Stimulated activated CD4-positive, alpha-beta T cell treated with anti-CD3 and anti-CD28 coated beads, Interleukin-1b, Interleukin-23, amount 100 ng/mL, for 4 hours (primary cell): ENCODE measurements around the gene PPM1E.

ENCODE experiments used
- DNase-seq, 2 donors: peaks; one replicate each; pipeline ENCODE4 v3.0.0-alpha.2; 2020; ENCODE audit warnings: low read depth in 2 of 2

Gene PPM1E

GRCh38 chr17:58996968-58997367 is 241.3 kb downstream of the PPM1E start:
- DNase-seq = no peak

- no peak for DNase-seq
These were observed 242.3 kb downstream of the PPM1E start for GRCh38 chr17:58997756-58998553.

DNA sequence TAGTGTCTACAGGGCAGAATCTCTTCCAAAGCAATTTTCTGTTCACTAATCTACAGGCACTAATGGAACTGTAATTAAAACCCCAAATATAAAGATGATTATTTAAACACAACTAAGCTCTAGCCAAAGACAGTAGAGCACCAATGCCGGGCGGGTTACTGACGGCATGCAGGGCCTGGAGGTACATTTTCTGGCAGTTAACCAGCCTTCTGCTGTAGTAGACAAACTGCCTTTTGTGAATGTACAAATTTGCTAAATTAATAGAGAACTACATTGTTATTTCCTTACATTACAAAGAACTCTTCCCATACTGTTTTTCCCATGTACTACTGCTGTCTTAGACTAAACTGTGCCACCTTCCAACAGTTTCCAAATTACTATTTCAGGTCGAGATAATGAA is 243.2 kb downstream of the PPM1E start:
- no peak for DNase-seq

DNA sequence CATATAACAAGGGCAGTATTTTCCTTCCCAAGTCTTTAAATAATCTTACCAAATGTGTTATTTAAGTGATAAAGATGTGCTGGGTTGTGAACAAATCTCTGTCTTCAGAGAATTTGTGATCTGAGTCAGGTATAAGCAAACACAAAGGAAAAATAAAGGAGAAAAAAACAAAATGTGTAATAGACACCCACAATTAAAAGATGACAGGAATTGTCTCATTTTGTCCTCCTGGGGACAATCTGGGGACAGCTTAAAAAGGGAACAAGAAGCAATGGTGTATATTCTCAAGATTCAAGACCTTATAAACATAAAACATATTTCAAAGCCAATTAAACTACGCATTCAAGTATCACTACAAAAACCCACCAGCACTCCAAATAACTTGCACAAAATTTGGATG is 243.8 kb downstream of the PPM1E start:
- DNase-seq = no peak

- no peak for DNase-seq
These were observed 244.4 kb downstream of the PPM1E start for GRCh38 chr17:59000022-59000421.

DNA sequence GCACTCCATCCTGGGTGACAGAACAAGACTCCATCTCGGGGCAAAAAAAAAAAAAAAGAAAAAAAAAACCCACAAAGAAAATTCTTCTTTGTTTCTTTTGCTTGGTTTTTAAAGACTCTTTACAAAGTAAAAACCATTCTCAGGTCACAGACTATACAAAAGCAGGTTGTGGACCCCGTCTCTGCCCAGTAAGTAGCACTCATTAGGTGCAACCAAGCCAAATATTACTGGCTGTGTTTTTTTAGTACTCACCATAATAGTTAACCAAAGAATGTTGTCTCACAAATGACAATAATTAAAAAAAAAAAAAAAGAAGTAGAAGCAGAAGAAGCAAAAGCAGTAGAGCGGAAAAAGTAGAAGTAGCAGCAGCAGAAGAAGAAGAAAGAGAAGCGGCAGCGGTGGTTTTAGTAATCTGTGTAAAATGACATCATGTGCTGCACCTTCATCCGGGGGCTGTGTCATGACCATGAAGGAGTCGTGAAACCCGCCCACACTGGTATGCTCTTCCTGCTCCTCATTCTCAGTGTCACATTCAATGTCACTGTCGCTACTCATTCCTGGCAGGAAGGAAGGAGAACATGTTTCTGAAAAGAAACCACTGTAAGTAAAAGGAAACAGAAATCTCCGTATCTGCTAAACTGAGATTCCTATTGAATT is 245.6 kb downstream of the PPM1E start:
- peak; percentile 47 to 60 for DNase-seq

DNA sequence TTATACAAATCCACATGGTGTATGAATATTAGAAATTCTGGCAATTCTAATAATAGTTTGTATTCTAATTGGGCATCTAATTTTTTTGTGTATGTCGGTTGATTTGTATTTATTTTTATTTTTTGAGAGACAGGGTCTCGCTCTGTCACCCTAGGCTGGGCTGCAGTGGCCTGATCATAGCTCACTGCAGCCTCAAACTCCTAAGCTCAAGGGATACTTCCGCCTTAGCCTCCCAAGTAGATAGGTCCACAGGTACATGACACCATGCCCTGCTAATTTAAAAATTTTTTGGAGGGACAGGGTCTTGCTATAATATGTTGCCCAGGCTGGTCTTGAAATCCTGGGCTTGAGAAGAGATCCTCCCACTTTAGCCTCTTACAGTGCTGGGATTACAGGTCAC is 246.5 kb downstream of the PPM1E start:
- DNase-seq = no peak

DNA sequence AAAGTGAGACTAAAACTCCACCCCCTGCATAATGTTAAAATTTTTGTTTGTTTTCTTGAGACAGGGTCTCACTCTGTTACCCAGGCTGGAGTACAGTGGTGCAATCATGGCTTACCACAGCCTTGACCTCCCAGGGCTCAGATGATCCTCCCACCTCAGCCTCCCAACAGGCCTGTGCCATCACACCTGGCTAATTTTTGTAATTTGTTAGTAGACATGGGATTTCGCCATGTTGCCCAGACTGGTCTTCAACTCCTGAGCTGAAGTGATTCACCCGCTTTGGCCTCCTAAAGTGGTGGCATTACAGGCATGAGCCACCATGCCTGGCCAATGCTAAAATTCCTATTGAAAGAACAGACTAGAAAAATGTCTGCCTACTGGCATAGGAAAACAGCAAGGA is 247.2 kb downstream of the PPM1E start:
- no peak for DNase-seq

GRCh38 chr17:59003860-59004259 is 248.2 kb downstream of the PPM1E start:
- DNase-seq = no peak

- peak; percentile 47 to 68 for DNase-seq
These were observed 248.9 kb downstream of the PPM1E start for GRCh38 chr17:59004338-59005111.

- no peak for DNase-seq
These were observed 252.3 kb downstream of the PPM1E start for GRCh38 chr17:59007995-59008394.

GRCh38 chr17:59008737-59009136 is 253.1 kb downstream of the PPM1E start:
- no peak for DNase-seq

DNA sequence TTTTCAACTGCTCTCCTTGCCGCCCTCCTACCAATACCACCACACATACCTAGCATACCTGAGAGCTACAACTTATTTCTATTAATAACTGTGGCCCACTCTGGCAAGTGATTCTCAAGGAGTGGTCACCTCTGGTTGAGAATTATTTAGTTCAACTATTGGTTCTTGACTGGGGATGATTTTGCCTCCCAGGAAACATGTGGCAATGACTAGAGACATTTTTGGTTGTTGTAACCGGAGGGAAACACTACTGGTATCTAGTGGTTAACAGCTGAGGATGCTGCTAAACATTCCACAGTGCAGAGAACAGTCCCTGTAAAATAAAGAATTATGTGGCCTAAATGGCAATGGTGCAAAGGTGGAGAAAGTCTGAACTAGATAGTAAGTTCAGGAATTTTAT is 254.4 kb downstream of the PPM1E start:
- DNase-seq = no peak

DNA sequence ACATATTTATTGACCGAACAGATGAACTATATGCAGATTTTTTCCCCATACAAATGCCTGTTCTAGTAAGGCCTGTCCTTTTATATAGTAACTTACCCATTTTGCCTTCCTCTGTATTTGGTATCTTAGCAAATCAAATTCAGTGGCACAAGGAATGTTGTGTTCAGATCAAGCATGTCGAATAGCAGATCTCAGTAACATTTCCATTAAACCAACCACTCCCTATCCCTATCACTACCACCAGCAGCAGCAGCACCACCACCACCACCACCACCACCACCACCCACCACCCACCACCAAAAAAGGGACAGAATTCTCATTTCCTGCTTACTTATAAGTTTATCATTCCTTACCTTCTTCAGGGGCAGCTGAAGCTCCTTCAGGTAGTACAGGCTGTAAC is 256.3 kb downstream of the PPM1E start:
- no peak for DNase-seq

DNA sequence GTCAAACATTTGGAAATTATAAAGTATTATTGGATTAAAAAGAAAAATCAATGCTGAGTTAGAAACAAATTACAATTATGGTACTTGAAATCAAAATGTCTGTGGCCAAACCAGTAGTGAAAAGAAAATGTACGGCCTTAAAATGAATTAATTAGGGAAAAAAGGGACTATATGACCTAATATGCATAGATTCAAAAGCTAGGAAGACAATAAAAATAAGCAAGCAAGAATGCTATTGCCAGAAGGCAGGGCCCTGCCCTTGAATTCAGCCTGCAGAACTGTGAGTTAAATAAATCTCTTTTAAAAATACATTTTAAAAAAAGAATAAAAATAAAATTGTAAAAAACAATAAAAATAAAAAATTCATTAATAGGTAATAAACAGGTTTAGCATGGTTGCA is 262.4 kb downstream of the PPM1E start:
- no peak for DNase-seq

DNA sequence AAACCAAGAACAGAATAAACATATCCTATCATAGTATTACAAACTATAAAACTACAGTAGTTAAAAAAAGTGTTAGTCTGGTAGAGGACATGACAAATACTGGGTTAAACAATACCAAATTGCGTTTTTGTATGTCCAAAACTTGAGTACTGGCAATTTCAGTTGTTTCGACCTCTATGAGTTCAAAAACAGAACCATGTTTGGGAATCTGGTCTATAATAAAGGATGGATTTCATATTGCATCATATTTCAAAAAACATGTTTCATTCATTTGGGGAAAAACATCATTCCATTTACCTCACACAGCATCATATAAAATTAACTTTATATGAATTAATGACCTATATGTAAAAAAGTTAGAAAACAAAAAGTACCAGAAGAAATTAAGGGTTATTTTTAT is 269.3 kb downstream of the PPM1E start:
- DNase-seq = no peak

GRCh38 chr17:59026176-59026939 is 270.7 kb downstream of the PPM1E start:
- no peak for DNase-seq

DNA sequence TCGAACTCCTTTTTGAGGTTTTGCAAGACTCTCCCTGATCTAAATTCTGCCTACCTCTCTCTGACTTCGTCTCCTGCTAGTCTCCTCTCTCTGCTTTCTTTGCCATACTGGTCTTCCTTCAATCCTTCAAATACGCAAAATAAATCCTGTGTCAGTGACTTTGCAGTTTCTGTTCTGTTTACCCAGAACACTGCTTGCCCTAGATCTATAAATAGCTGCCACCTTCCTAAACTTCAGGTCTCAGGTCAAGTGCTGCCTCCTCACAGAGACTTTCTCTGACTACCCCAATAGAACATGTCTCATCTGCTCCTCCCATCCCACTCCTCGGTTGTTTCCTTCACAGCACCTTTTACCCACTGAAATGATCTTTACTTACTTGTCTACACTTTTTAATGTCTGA is 272.1 kb downstream of the PPM1E start:
- no peak for DNase-seq

DNA sequence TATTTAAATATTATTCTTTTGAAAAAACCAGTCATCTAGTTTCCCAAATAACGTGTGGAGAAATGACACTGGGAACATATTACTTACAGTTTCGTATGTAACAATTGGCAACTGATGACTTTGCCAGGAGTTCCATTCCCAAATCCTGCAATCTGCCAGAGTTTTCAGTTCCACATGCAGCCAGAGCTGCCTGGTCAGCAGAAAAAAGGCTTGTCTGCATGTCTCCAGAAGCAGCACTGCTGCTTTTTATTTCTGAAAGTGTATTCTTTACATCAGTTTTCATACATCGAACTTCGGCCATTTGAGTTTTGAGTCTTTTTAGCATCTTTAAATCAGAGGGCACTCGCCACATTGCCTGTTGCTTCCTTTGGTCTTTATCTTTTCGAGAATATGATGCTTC is 272.7 kb downstream of the PPM1E start:
- DNase-seq = no peak

GRCh38 chr17:59030811-59031210 is 275.2 kb downstream of the PPM1E start:
- no peak for DNase-seq
